Measurements from ENCODE around the gene SERTM2.

Gene SERTM2

GRCh38 chrX:111511477-111511876 lies at the start of gene SERTM2:
Gene SERTM2 (plus strand): TSS chrX:111511645. CDS start chrX:111518858, 7,213 bp downstream.
- DNase-seq (ENCODE audit: low read depth), result no peak
- H3K9me3 ChIP-seq (ENCODE audit: control insufficient read depth, low read length), result no peaks in the 10 kb centered on the region
- H3K27me3 ChIP-seq (replicated peaks; ENCODE audit: control insufficient read depth, insufficient read depth, low read length), result peaks cover 36% of the 10 kb centered on the region
- H3K4me1 ChIP-seq (ENCODE audit: control insufficient read depth, insufficient read depth, low read length), result no peaks in the 10 kb centered on the region
- no peak within 1 kb of the TSS for H3K9ac ChIP-seq (ENCODE audit: low read length)
- H3K36me3 ChIP-seq (ENCODE audit: control insufficient read depth, insufficient read depth, low read length, severe bottlenecking), result no peaks in the 10 kb centered on the region
- H3K4me3 ChIP-seq (ENCODE audit: low read length), result no peak within 1 kb of the TSS

GRCh38 chrX:111465669-111466068 lies 45.8 kb upstream of the SERTM2 start:
- peaks cover 4% of the 10 kb centered on the region for H3K4me1 ChIP-seq (ENCODE audit: control insufficient read depth, insufficient read depth, low read length)

GRCh38 chrX:111467896-111468295 lies 43.5 kb upstream of the SERTM2 start:
- H3K9ac ChIP-seq (ENCODE audit: low read length), result no peak overlapping the region
- peaks cover 10% of the 10 kb centered on the region for H3K4me1 ChIP-seq (ENCODE audit: control insufficient read depth, insufficient read depth, low read length)
- no peak for DNase-seq (ENCODE audit: low read depth)
- peaks cover 22% of the 10 kb centered on the region for H3K9me3 ChIP-seq (ENCODE audit: control insufficient read depth, low read length)
- no peaks in the 10 kb centered on the region for H3K36me3 ChIP-seq (ENCODE audit: control insufficient read depth, insufficient read depth, low read length, severe bottlenecking)
- H3K27me3 ChIP-seq (replicated peaks; ENCODE audit: control insufficient read depth, insufficient read depth, low read length), result peaks cover 28% of the 10 kb centered on the region
- no peak overlapping the region for H3K4me3 ChIP-seq (ENCODE audit: low read length)

More at GRCh38 chrX:111465669-111466068, 45.8 kb upstream of the SERTM2 start:
- Histone ChIP-seq H3K4me3 (ENCODE audit: low read length) (no peak overlapping the region), H3K9ac (ENCODE audit: low read length) (no peak overlapping the region), H3K27me3 (replicated peaks; ENCODE audit: control insufficient read depth, insufficient read depth, low read length) (peaks cover 16% of the 10 kb centered on the region), H3K9me3 (ENCODE audit: control insufficient read depth, low read length) (peaks cover 14% of the 10 kb centered on the region), H3K36me3 (ENCODE audit: control insufficient read depth, insufficient read depth, low read length, severe bottlenecking) (no peaks in the 10 kb centered on the region)
- DNase-seq (ENCODE audit: low read depth), result no peak

- Histone ChIP-seq H3K27me3 (replicated peaks; ENCODE audit: control insufficient read depth, insufficient read depth, low read length) (peaks cover 36% of the 10 kb centered on the region), H3K9ac (ENCODE audit: low read length) (no peak overlapping the region), H3K36me3 (ENCODE audit: control insufficient read depth, insufficient read depth, low read length, severe bottlenecking) (no peaks in the 10 kb centered on the region), H3K9me3 (ENCODE audit: control insufficient read depth, low read length) (peaks cover 22% of the 10 kb centered on the region), H3K4me3 (ENCODE audit: low read length) (no peak overlapping the region), H3K4me1 (ENCODE audit: control insufficient read depth, insufficient read depth, low read length) (peaks cover 10% of the 10 kb centered on the region)
- DNase-seq (ENCODE audit: low read depth), result no peak
Observed at GRCh38 chrX:111470681-111471403, 40.6 kb upstream of the SERTM2 start.

- Histone ChIP-seq H3K9me3 (ENCODE audit: control insufficient read depth, low read length) (peaks cover 42% of the 10 kb centered on the region), H3K9ac (ENCODE audit: low read length) (no peak overlapping the region), H3K27me3 (replicated peaks; ENCODE audit: control insufficient read depth, insufficient read depth, low read length) (peaks cover 12% of the 10 kb centered on the region), H3K4me3 (ENCODE audit: low read length) (no peak overlapping the region), H3K4me1 (ENCODE audit: control insufficient read depth, insufficient read depth, low read length) (no peaks in the 10 kb centered on the region), H3K36me3 (ENCODE audit: control insufficient read depth, insufficient read depth, low read length, severe bottlenecking) (no peaks in the 10 kb centered on the region)
- DNase-seq (ENCODE audit: low read depth), result no peak
Observed at GRCh38 chrX:111481896-111482295, 29.5 kb upstream of the SERTM2 start.

GRCh38 chrX:111483135-111483534 lies 28.3 kb upstream of the SERTM2 start:
- Histone ChIP-seq H3K9ac (ENCODE audit: low read length) (no peak overlapping the region), H3K36me3 (ENCODE audit: control insufficient read depth, insufficient read depth, low read length, severe bottlenecking) (no peaks in the 10 kb centered on the region), H3K4me3 (ENCODE audit: low read length) (no peak overlapping the region), H3K4me1 (ENCODE audit: control insufficient read depth, insufficient read depth, low read length) (no peaks in the 10 kb centered on the region), H3K9me3 (ENCODE audit: control insufficient read depth, low read length) (peaks cover 41% of the 10 kb centered on the region), H3K27me3 (replicated peaks; ENCODE audit: control insufficient read depth, insufficient read depth, low read length) (peaks cover 14% of the 10 kb centered on the region)
- DNase-seq (ENCODE audit: low read depth), result no peak

GRCh38 chrX:111483881-111484280 lies 27.6 kb upstream of the SERTM2 start:
- Histone ChIP-seq H3K4me3 (ENCODE audit: low read length) (no peak overlapping the region), H3K36me3 (ENCODE audit: control insufficient read depth, insufficient read depth, low read length, severe bottlenecking) (no peaks in the 10 kb centered on the region), H3K4me1 (ENCODE audit: control insufficient read depth, insufficient read depth, low read length) (no peaks in the 10 kb centered on the region), H3K27me3 (replicated peaks; ENCODE audit: control insufficient read depth, insufficient read depth, low read length) (peaks cover 13% of the 10 kb centered on the region), H3K9ac (ENCODE audit: low read length) (no peak overlapping the region), H3K9me3 (ENCODE audit: control insufficient read depth, low read length) (peaks cover 41% of the 10 kb centered on the region)
- DNase-seq (ENCODE audit: low read depth), result no peak

GRCh38 chrX:111490688-111491087 lies 20.8 kb upstream of the SERTM2 start:
- Histone ChIP-seq H3K27me3 (replicated peaks; ENCODE audit: control insufficient read depth, insufficient read depth, low read length) (peaks cover 3% of the 10 kb centered on the region), H3K9ac (ENCODE audit: low read length) (no peak overlapping the region), H3K4me1 (ENCODE audit: control insufficient read depth, insufficient read depth, low read length) (no peaks in the 10 kb centered on the region), H3K4me3 (ENCODE audit: low read length) (no peak overlapping the region), H3K36me3 (ENCODE audit: control insufficient read depth, insufficient read depth, low read length, severe bottlenecking) (no peaks in the 10 kb centered on the region), H3K9me3 (ENCODE audit: control insufficient read depth, low read length) (peaks cover 14% of the 10 kb centered on the region)
- DNase-seq (ENCODE audit: low read depth), result no peak

- Histone ChIP-seq H3K9ac (ENCODE audit: low read length) (no peak overlapping the region), H3K4me1 (ENCODE audit: control insufficient read depth, insufficient read depth, low read length) (no peaks in the 10 kb centered on the region)
- DNase-seq (ENCODE audit: low read depth), result no peak
Observed at GRCh38 chrX:111492085-111492484, 19.4 kb upstream of the SERTM2 start.

GRCh38 chrX:111498538-111499103 lies 12.8 kb upstream of the SERTM2 start:
- Histone ChIP-seq H3K4me1 (ENCODE audit: control insufficient read depth, insufficient read depth, low read length) (no peaks in the 10 kb centered on the region), H3K36me3 (ENCODE audit: control insufficient read depth, insufficient read depth, low read length, severe bottlenecking) (no peaks in the 10 kb centered on the region), H3K4me3 (ENCODE audit: low read length) (no peak overlapping the region), H3K27me3 (replicated peaks; ENCODE audit: control insufficient read depth, insufficient read depth, low read length) (peaks cover 7% of the 10 kb centered on the region), H3K9me3 (ENCODE audit: control insufficient read depth, low read length) (no peaks in the 10 kb centered on the region), H3K9ac (ENCODE audit: low read length) (no peak overlapping the region)
- no peak for DNase-seq (ENCODE audit: low read depth)

More at GRCh38 chrX:111492085-111492484, 19.4 kb upstream of the SERTM2 start:
- Histone ChIP-seq H3K27me3 (replicated peaks; ENCODE audit: control insufficient read depth, insufficient read depth, low read length) (peaks cover 10% of the 10 kb centered on the region), H3K9me3 (ENCODE audit: control insufficient read depth, low read length) (peaks cover 4% of the 10 kb centered on the region), H3K36me3 (ENCODE audit: control insufficient read depth, insufficient read depth, low read length, severe bottlenecking) (no peaks in the 10 kb centered on the region), H3K4me3 (ENCODE audit: low read length) (no peak overlapping the region)

GRCh38 chrX:111503485-111503993 lies 7.9 kb upstream of the SERTM2 start:
- no peaks in the 10 kb centered on the region for H3K4me1 ChIP-seq (ENCODE audit: control insufficient read depth, insufficient read depth, low read length)
- DNase-seq (ENCODE audit: low read depth), result no peak

More at GRCh38 chrX:111503485-111503993, 7.9 kb upstream of the SERTM2 start:
- Histone ChIP-seq H3K9me3 (ENCODE audit: control insufficient read depth, low read length) (peaks cover 5% of the 10 kb centered on the region), H3K9ac (ENCODE audit: low read length) (no peak overlapping the region), H3K36me3 (ENCODE audit: control insufficient read depth, insufficient read depth, low read length, severe bottlenecking) (no peaks in the 10 kb centered on the region), H3K4me3 (ENCODE audit: low read length) (no peak overlapping the region), H3K27me3 (replicated peaks; ENCODE audit: control insufficient read depth, insufficient read depth, low read length) (peaks cover 11% of the 10 kb centered on the region)

Data from adipocyte (in vitro differentiated cells).